Naive thymus-derived CD4-positive, alpha-beta T cell (primary cell): ENCODE measurements around the gene IREB2. TPM values are rescaled to one million over a fixed set of nuclear protein-coding genes. Genes with fewer than 3 reads are reported as not detected.

ENCODE experiments used
- ATAC-seq: fragments of 150-1000 bp; cut with Tn5 transposase; 2 replicates; pipeline ENCODE4 v1.10.0; 2021; ENCODE audit warnings: mild to moderate bottlenecking, moderate library complexity
- CTCF ChIA-PET: fragments of 350-600 bp; sonication (Branson Sonifier 250); formaldehyde crosslinking; loops from one replicate; lab custom pipeline; 2021; ENCODE audit warnings: antibody characterized with exemption; lab: Charles Lee
- POLR2A ChIA-PET: fragments of 350-600 bp; sonication (Branson Sonifier 250); formaldehyde crosslinking; loops from one replicate; lab custom pipeline; 2021; ENCODE audit warnings: antibody characterized with exemption, inconsistent platforms; lab: Charles Lee
- DNase-seq, 9 donors: peaks; one replicate each; pipeline versions ENCODE4 v3.0.0 to v3.0.0-alpha.2; 2020 to 2022; ENCODE audit warnings: mixed read lengths in 1 of 9
- H3K27ac ChIP-seq: one replicate; pipeline ENCODE4 v1.7.0; 2013; ENCODE audit warnings: mild to moderate bottlenecking, low read depth, low read length, moderate library complexity
- H3K27me3 ChIP-seq, 2 donors: one replicate each; pipeline ENCODE4 v1.7.0; 2013; ENCODE audit warnings: low read length in 2 of 2, mild to moderate bottlenecking in 2 of 2, moderate library complexity in 2 of 2; ENCODE audit not compliant: control insufficient read depth in 2 of 2, insufficient read depth in 2 of 2
- H3K36me3 ChIP-seq, 3 experiments: 1 replicate in 2 of 3; 2 replicates in 1 of 3; pipeline ENCODE4 v1.7.0; 2013; ENCODE audit warnings: low read length in 3 of 3, mild to moderate bottlenecking in 3 of 3, moderate library complexity in 1 of 3; ENCODE audit not compliant: insufficient read depth in 3 of 3, control insufficient read depth in 2 of 3
- H3K4me1 ChIP-seq, 2 donors: one replicate each; pipeline ENCODE4 v1.7.0; 2013; ENCODE audit warnings: low read length in 2 of 2, mild to moderate bottlenecking in 2 of 2, moderate library complexity in 1 of 2; ENCODE audit not compliant: control insufficient read depth in 2 of 2, insufficient read depth in 2 of 2
- H3K4me3 ChIP-seq: 2 replicates; pipeline ENCODE4 v1.7.0; 2013; ENCODE audit warnings: mild to moderate bottlenecking, low read length
- H3K9me3 ChIP-seq, 3 experiments: 1 replicate in 2 of 3; 2 replicates in 1 of 3; pipeline ENCODE4 v1.7.0; 2013; ENCODE audit warnings: low read length in 3 of 3; ENCODE audit not compliant: control insufficient read depth in 2 of 3
- H3K27ac Mint-ChIP-seq, 9 donors: one replicate each; pipeline ENCODE4 v1.8.0; 2020 to 2022; ENCODE audit warnings: mixed read lengths in 9 of 9, mild to moderate bottlenecking in 8 of 9, moderate library complexity in 5 of 9, inconsistent platforms in 2 of 9
- H3K27me3 Mint-ChIP-seq, 5 donors: one replicate each; pipeline ENCODE4 v1.8.0; 2021 to 2022; ENCODE audit warnings: mixed read lengths in 5 of 5, mild to moderate bottlenecking in 1 of 5
- H3K36me3 Mint-ChIP-seq, 5 donors: one replicate each; pipeline ENCODE4 v1.8.0; 2020 to 2022; ENCODE audit warnings: mixed read lengths in 5 of 5, mild to moderate bottlenecking in 3 of 5, inconsistent platforms in 1 of 5
- H3K4me1 Mint-ChIP-seq, 7 donors: one replicate each; pipeline ENCODE4 v1.8.0; 2020 to 2022; ENCODE audit warnings: mixed read lengths in 7 of 7, mild to moderate bottlenecking in 3 of 7, inconsistent platforms in 1 of 7
- H3K4me3 Mint-ChIP-seq, 10 donors: one replicate each; pipeline ENCODE4 v1.8.0; 2020 to 2022; ENCODE audit warnings: mild to moderate bottlenecking in 10 of 10, mixed read lengths in 10 of 10, moderate library complexity in 6 of 10, inconsistent platforms in 2 of 10
- H3K9me3 Mint-ChIP-seq, 11 donors: one replicate each; pipeline ENCODE4 v1.8.0; 2020 to 2022; ENCODE audit warnings: mixed read lengths in 11 of 11, mild to moderate bottlenecking in 4 of 11, inconsistent platforms in 1 of 11, moderate library complexity in 1 of 11
- intact Hi-C, 2 donors: fragments of 100-400 bp; cut with micrococcal nuclease; formaldehyde crosslinking; loops; one replicate each; pipeline ENCODE4 v1.15.1; 2023
- polyA plus RNA-seq, 2 donors: library from polyadenylated mRNA; unstranded; fragments of 300-500 nt; fragmentation: Illumina TruSeq; gene quantifications; one replicate each; pipeline ENCODE4 v1.2.3, GENCODE V29; 2021
- total RNA-seq, 6 experiments: library from RNA in 5 of 6; stranded (reverse) in 5 of 6; gene quantifications; 1 replicate in 5 of 6; 2 replicates in 1 of 6; pipeline ENCODE4 v1.2.3 and lab custom pipeline; 2021 to 2026

The IREB2 gene, protein sequence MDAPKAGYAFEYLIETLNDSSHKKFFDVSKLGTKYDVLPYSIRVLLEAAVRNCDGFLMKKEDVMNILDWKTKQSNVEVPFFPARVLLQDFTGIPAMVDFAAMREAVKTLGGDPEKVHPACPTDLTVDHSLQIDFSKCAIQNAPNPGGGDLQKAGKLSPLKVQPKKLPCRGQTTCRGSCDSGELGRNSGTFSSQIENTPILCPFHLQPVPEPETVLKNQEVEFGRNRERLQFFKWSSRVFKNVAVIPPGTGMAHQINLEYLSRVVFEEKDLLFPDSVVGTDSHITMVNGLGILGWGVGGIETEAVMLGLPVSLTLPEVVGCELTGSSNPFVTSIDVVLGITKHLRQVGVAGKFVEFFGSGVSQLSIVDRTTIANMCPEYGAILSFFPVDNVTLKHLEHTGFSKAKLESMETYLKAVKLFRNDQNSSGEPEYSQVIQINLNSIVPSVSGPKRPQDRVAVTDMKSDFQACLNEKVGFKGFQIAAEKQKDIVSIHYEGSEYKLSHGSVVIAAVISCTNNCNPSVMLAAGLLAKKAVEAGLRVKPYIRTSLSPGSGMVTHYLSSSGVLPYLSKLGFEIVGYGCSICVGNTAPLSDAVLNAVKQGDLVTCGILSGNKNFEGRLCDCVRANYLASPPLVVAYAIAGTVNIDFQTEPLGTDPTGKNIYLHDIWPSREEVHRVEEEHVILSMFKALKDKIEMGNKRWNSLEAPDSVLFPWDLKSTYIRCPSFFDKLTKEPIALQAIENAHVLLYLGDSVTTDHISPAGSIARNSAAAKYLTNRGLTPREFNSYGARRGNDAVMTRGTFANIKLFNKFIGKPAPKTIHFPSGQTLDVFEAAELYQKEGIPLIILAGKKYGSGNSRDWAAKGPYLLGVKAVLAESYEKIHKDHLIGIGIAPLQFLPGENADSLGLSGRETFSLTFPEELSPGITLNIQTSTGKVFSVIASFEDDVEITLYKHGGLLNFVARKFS
- total RNA-seq (10 to 100 TPM; 64.1 to 79.8 (median 69.5) TPM), polyA plus RNA-seq (10 to 100 TPM; 17.6 to 18.0 TPM), total RNA-seq (lab: John Stamatoyannopoulos, UW) (47.5 reads per million, percentile 70 among the genes with 10 or more reads in this experiment)

DNA sequence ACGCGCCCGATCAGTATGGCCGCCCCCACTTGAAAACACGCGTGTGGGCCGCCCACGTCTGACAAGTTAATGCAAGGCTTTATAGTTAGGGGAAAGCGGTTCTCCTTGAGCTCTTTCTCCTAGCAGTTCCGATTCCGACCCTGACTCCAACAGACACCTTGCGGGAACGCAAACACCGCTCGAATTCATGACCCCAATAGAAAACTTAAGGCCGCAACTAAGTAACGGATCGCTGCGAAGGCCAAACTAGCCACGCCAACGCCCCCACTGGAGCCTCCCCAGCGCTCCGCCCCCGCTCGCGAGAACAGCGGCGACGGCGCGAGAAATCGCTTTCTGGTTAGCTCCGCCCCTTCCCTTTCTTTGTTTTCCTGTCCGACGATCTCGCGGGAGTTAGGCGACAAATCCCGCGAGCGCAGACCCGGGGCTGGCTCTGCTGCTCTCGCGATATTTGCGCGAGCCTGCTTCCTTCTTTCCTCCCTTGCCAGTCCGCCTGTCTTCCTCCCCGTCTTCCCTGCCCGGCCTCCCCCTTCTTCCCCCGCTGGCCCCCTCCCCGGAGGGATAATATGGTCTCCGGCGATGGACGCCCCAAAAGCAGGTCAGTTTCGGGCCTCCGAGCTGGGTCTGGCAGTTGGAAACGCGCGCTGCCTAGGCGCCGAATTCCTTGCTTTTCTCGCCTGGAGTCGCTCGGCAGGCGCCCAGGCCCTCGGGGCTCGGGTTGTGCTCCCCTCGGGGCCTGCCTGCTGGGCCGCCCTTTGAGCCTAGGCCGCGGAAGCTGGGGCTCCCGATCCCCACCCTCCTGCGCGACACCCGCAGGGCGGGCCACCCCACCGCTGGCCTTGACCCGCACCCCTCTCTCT is at the start of gene IREB2:
Gene IREB2 (plus strand): TSS at position 455 of the 857 bp plus-strand sequence. CDS start 122 bp downstream, at position 577.
- Histone ChIP-seq H3K27ac (peak within 1 kb of the TSS; percentile 94), H3K27me3 (no peaks in the 10 kb centered on the region), H3K4me1 (peaks cover 32 to 36% of the 10 kb centered on the region in 2 donors), H3K36me3 (peaks cover 8 to 25% (median 8%) of the 10 kb centered on the region in 3 experiments), H3K9me3 (no peaks in the 10 kb centered on the region), H3K4me3 (peak within 1 kb of the TSS; percentile 69)
- Mint-ChIP-seq H3K4me3 (peak within 1 kb of the TSS; percentile 89 to 100 (median 97)), H3K27ac (peak within 1 kb of the TSS; percentile 96 to 100 (median 99)), H3K9me3 (peaks cover 0 to 4% (median 0%) of the 10 kb centered on the region in 11 donors), H3K4me1 (peaks cover 29 to 57% (median 53%) of the 10 kb centered on the region in 7 donors), H3K36me3 (peaks cover 4 to 12% (median 11%) of the 10 kb centered on the region in 5 donors), H3K27me3 (peaks cover 0 to 2% (median 0%) of the 10 kb centered on the region in 5 donors)
- DNase-seq (peak; percentile 94 to 99 (median 98)), ATAC-seq (peak; percentile 96)
- ChIA-PET POLR2A (interaction anchor here (0.6 to 5.1 kb wide), 24 partner anchors 10 to 435 kb away, joined by 3 to 44 read pairs (median 7); partner anchors contain the start of genes DNAJA4, MORF4L1, PSMA4 and SKIC8), CTCF (interaction anchor here (0.8 to 1.4 kb wide), 3 partner anchors 15 to 1416 kb away, joined by 3 to 8 read pairs (median 3); no protein-coding TSS in a partner anchor)
- intact Hi-C loops = loop anchor here (1.0 to 5.0 kb wide), 11 partner anchors 69 to 1484 kb away; partner anchors contain the start of genes IDH3A (in 2 of the 2), PSMA4 (in 2 of the 2), SKIC8 (in 2 of the 2) and TBC1D2B (in 2 of the 2)

DNA sequence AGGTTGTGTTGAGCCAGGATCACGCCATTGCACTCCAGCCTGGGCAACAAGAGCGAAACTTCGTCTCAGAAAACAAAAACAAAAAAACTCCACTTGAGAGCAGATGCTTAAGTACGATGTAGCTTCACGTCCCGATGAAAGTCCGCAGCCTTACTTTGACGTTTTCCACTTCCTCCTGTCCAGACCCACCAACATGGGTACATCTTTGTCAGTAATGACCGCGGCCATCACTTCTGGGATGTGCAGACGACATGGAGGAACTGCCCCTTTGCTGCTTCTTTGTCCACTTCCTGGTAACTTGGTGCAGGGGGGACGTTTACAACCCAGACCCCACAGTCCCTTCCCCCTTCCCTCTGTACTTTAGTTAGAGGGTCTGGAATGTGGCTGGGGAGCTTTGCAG is 49.2 kb upstream of the IREB2 start:
- ATAC-seq = no peak
- peaks cover 25 to 33% (median 30%) of the 10 kb centered on the region in 5 donors for H3K27me3 Mint-ChIP-seq
- CTCF ChIA-PET = no interaction called here

DNA sequence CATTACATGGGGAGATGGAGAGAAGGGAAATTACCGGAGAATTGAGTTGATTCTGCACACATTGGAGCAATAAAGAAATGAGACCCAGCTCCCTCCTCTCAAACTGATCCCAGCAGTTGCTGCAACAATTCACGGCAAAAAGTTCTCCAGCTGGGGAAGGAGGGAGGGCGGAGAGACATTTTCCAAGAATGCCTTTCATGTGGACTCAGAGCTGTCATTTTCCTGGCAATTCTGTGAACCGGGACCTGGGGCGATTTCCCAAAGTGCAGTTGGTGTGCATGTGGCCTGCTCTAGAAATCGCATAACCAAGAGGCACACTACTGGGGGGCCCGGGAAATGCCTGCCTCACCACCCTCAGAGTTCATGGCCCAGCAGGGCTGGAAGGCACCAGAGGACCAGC is 48.7 kb upstream of the IREB2 start:
- Mint-ChIP-seq H3K4me1 (peaks cover 0 to 1% (median 0%) of the 10 kb centered on the region in 7 donors), H3K27ac (no peak overlapping the region), H3K9me3 (peaks cover 0 to 4% (median 0%) of the 10 kb centered on the region in 11 donors), H3K27me3 (peaks cover 23 to 33% (median 27%) of the 10 kb centered on the region in 5 donors), H3K4me3 (no peak overlapping the region), H3K36me3 (no peaks in the 10 kb centered on the region)
- no peak overlapping the region for H3K4me3 ChIP-seq
- ATAC-seq = no peak
- H3K27me3 ChIP-seq = no peaks in the 10 kb centered on the region
- H3K36me3 ChIP-seq = no peaks in the 10 kb centered on the region
- no peaks in the 10 kb centered on the region for H3K9me3 ChIP-seq
- H3K27ac ChIP-seq = no peak overlapping the region
- ChIA-PET POLR2A (no interaction called here), CTCF (no interaction called here)
- intact Hi-C loops = no loop called here
- no peak for DNase-seq
- no peaks in the 10 kb centered on the region for H3K4me1 ChIP-seq

More for the DNA sequence above, 49.2 kb upstream of the IREB2 start:
- peaks cover 0 to 1% (median 0%) of the 10 kb centered on the region in 7 donors for H3K4me1 Mint-ChIP-seq
- H3K36me3 Mint-ChIP-seq = no peaks in the 10 kb centered on the region
- Histone ChIP-seq H3K9me3 (no peaks in the 10 kb centered on the region), H3K4me1 (no peaks in the 10 kb centered on the region), H3K4me3 (no peak overlapping the region), H3K36me3 (no peaks in the 10 kb centered on the region), H3K27me3 (no peaks in the 10 kb centered on the region), H3K27ac (no peak overlapping the region)
- DNase-seq = no peak
- H3K27ac Mint-ChIP-seq = no peak overlapping the region
- peaks cover 0 to 4% (median 0%) of the 10 kb centered on the region in 11 donors for H3K9me3 Mint-ChIP-seq
- no peak overlapping the region for H3K4me3 Mint-ChIP-seq
- POLR2A ChIA-PET = no interaction called here
- intact Hi-C loops = no loop called here

DNA sequence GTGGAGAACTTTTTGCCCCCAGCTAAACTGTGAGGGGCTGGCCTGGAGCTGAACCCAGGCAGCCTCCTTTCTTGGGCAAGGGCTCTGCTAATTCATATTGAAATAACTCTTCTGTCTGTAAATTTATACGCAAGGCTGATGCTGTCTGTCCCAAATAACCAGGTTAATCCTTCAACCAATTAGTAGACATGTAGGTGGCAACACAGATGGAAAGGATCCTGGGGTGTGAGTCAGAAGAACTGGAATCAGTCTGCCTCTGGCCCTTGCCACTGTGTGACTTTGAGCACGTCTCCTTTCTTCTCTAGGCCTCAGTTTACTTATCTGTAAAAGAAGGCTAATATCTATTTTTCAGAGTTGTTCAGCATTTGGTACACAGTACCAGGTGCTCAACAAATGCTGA is 48.3 kb upstream of the IREB2 start:
- Histone ChIP-seq H3K4me1 (no peaks in the 10 kb centered on the region), H3K4me3 (no peak overlapping the region), H3K27ac (no peak overlapping the region), H3K36me3 (no peaks in the 10 kb centered on the region), H3K9me3 (no peaks in the 10 kb centered on the region), H3K27me3 (no peaks in the 10 kb centered on the region)
- Mint-ChIP-seq H3K4me3 (no peak overlapping the region), H3K27me3 (peaks cover 21 to 30% (median 25%) of the 10 kb centered on the region in 5 donors), H3K9me3 (peaks cover 0 to 4% (median 0%) of the 10 kb centered on the region in 11 donors), H3K4me1 (peaks cover 0 to 1% (median 0%) of the 10 kb centered on the region in 7 donors), H3K27ac (no peak overlapping the region), H3K36me3 (no peaks in the 10 kb centered on the region)
- intact Hi-C loops = no loop called here
- no peak for ATAC-seq
- ChIA-PET POLR2A (no interaction called here), CTCF (no interaction called here)
- no peak for DNase-seq

DNA sequence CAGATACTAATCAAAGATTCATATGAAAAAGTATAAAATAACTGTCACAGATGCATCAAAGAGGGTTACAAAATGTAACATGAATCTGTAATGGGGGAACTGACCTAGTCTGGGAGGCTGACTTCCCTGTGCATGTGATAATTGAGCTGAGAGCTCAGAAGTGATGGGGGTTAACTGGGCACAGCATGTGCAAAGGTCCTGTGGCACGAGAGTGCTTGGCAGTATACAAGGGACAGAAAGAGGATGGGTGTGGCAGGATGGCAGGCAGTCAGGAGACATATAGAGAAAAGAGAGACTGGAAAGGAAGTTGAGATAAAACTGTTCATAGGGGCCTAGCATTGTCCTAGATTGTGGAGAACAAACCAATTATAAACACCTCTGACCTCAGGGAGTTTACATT is 47.8 kb upstream of the IREB2 start:
- Mint-ChIP-seq H3K4me1 (peaks cover 0 to 1% (median 0%) of the 10 kb centered on the region in 7 donors), H3K4me3 (no peak overlapping the region), H3K36me3 (no peaks in the 10 kb centered on the region), H3K27me3 (peaks cover 16 to 25% (median 20%) of the 10 kb centered on the region in 5 donors), H3K9me3 (peaks cover 0 to 4% (median 0%) of the 10 kb centered on the region in 11 donors), H3K27ac (no peak overlapping the region)
- intact Hi-C loops = no loop called here
- H3K36me3 ChIP-seq = no peaks in the 10 kb centered on the region
- ATAC-seq (no peak), DNase-seq (no peak)
- no peak overlapping the region for H3K27ac ChIP-seq
- ChIA-PET POLR2A (no interaction called here), CTCF (no interaction called here)
- no peak overlapping the region for H3K4me3 ChIP-seq
- H3K4me1 ChIP-seq = no peaks in the 10 kb centered on the region
- no peaks in the 10 kb centered on the region for H3K27me3 ChIP-seq
- H3K9me3 ChIP-seq = no peaks in the 10 kb centered on the region
